GM12864 (cell line): ENCODE results near the gene PNRC2.
A peak's percentile ranks its signal among the peaks of the same experiment; 100 is the strongest.
"Not testable (repeated sequence)": the region's sequence is repeated elsewhere in the genome, so short reads cannot be mapped to it uniquely, and the experiment has no call there.

ENCODE experiments used
- DNase-seq: peaks from one replicate; pipeline ENCODE4 v3.0.0-alpha.2; 2011; ENCODE audit warnings: low read depth
- H3K4me3 ChIP-seq: 2 replicates; pipeline ENCODE4 v1.5.1; 2011; ENCODE audit warnings: mild to moderate bottlenecking, low read depth, low read length, control low read depth
- CTCF ChIP-seq: IDR thresholded peaks from 2 replicates; pipeline ENCODE4 v1.5.1; 2011; ENCODE audit warnings: low read depth, mild to moderate bottlenecking, moderate library complexity, low read length, control low read depth, inconsistent platforms; ENCODE audit errors: missing control alignments

PNRC2 gene

DNA sequence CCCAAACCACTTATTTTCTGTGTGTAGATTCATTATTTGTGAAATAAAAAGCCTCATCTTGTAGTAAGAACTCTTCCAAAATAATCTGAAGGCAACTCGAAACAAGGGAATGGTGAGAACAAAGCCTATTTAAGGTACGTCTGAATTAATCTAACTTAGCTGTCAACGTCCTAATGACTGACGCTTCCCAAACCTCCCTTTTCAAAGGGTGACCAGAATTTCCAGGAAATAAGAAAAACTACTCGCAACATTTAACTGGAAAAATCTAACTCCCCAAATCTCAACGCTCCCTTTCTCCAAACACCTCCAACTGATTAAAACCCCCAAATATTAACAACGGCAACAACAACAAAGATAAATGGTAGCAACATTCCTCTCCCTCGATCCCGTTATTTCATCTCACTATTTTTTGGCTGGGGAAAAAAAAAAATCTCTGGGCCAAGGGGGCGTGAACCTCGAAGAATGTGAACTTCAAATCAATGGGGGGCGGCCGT, 19.8 kb downstream of the PNRC2 start:
- no peak for DNase-seq
- H3K4me3 ChIP-seq = peak overlapping the region; percentile 90
- no peak for TF ChIP-seq CTCF

GRCh38 chr1:23979881-23980727, 20.5 kb downstream of the PNRC2 start, which contains the start of gene SRSF10:
Gene SRSF10 (minus strand): TSS chr1:23980327. CDS start chr1:23980255, 72 bp downstream.
- DNase-seq = peak; percentile 97
- TF ChIP-seq CTCF = no peak
- peak within 1 kb of the TSS; percentile 90 for H3K4me3 ChIP-seq

DNA sequence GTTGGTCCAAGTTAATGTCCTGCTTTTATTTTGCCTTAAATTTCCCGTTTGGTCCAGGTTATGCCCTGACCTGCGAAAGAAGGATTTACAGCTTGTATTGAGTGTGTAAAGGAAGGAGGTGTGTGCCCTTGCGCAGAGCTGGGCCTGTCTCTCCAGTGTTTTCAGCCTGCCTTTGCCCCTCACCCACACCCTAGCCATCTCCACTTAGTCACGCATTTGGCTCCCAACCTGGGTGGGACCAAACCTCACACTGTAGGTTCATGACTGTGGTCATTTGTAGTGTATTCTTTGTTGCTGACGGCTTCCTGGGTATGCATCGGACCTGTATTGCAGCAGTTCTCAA, 21.1 kb downstream of the PNRC2 start:
- peak; percentile 67 for DNase-seq
- peak overlapping the region; percentile 47 for H3K4me3 ChIP-seq
- no peak for TF ChIP-seq CTCF

- H3K4me3 ChIP-seq = no peak overlapping the region
- no peak for TF ChIP-seq CTCF
- no peak for DNase-seq
These were observed 25.0 kb downstream of the PNRC2 start for GRCh38 chr1:23984417-23985186.

GRCh38 chr1:23987038-23987437, 27.4 kb downstream of the PNRC2 start:
- H3K4me3 ChIP-seq, DNase-seq: not testable (repeated sequence)

DNA sequence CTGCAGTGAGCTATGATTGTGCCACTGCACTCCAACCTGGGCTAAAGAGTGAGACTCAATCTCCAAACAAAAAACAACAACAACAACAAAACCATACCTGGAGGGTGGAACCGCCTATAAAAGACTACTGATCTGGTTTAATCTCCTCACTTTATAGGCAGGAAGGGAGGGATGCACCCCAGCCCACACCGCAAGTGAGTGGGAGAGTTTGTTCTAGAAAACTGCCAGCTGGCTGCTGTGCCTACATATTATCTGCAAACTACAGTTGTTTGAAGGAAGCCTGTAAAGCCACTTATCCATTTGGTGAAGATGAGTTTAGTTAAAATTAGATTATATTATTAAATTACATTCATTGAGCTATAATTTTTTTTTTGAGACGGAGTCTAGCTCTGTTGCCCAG, 29.6 kb downstream of the PNRC2 start:
- no peak for TF ChIP-seq CTCF
- H3K4me3 ChIP-seq = no peak overlapping the region
- no peak for DNase-seq

DNA sequence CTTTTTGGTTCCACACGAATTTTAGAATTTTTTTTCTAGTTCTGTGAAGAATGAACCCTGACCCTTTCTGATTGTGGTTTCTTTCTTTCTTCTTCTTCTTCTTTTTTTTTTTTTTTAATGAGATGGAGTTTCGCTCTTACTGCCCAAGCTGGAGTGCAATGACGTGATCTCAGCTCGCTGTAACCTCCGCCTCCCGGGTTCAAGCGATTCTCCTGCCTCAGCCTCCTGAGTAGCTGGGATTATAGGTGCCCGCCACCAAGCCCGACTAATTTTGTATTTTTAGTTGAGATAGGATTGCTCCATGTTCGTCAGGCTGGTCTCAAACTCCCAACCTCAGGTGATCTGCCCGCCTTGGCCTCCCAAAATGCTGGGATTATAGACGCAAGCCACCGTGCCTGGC, 32.4 kb downstream of the PNRC2 start:
- H3K4me3 ChIP-seq, DNase-seq: not testable (repeated sequence)
